Stimulated activated CD4-positive, alpha-beta T cell treated with anti-CD3 and anti-CD28 coated beads, TNF-alpha, amount 100 ng/mL, for 48 hours (primary cell): ENCODE measurements around the gene NEURL1.
"Not testable (repeated sequence)": the region's sequence is repeated elsewhere in the genome, so short reads cannot be mapped to it uniquely, and the experiment has no call there.

Source experiments
- DNase-seq, 3 donors: peaks; one replicate each; pipeline ENCODE4 v3.0.0-alpha.2; 2020; ENCODE audit warnings: low read depth in 3 of 3

NEURL1 gene

GRCh38 chr10:103607051-103607450, 113.5 kb downstream of the NEURL1 start:
- not testable (repeated sequence) for DNase-seq

DNA sequence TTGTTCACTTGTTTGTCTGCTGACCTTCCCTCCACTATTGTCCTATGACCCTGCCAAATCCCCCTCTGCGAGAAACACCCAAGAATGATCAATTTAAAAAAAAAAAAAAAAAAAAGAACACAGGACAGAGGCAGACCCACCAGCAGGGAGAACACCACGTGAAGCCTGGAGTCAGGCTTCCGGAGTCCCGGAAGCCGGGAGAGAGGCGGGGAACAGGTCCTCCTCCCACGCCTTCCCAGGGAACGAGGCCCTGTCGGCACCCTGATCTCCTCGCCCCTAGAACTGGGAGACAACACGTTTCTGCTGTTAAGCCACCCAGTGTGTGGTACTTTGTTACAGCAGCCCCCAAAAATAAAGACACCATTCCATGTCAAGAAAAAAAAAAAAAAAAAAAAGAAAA, 114.6 kb downstream of the NEURL1 start:
- not testable (repeated sequence) for DNase-seq

DNA sequence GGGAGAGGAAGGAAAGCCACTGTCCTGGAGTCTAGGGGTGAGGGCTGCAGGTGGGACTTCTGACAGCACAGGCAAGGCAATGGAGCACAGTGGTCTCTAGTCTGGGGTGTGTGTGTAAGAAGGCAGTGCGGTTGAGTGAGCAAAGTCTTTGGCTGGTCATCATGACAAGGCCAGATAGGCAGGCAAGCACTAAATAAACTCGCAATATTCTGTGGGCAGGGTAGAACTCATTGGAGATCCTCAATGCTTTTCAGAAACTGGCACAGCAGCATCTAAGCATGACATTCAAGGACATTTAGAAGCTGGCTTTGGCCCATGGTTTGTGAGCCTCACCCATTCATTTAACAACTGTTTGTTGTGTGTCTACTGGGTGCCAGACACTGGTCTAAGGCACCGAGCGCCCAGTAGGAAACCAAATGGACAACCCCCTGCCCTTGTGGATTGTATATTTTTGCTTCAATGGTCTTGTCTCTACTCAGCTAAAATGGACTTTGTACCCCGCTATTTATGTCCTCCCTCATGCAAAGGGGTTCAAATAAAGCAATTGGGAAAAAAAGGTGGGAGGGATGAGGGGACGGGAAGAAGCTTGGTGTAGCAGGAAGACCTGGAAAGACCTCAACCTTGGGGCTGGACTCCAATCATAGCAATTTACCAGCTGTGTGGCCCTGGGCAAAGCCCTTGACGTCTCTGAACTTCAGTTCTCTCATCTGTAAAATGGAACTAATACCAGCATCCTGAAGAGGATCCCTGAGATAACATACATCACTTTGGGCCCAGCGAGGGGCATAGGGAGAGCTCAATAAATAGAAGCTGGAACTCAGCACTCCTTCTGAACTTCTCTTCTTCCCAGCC, 116.0 kb downstream of the NEURL1 start:
- no peak for DNase-seq

DNA sequence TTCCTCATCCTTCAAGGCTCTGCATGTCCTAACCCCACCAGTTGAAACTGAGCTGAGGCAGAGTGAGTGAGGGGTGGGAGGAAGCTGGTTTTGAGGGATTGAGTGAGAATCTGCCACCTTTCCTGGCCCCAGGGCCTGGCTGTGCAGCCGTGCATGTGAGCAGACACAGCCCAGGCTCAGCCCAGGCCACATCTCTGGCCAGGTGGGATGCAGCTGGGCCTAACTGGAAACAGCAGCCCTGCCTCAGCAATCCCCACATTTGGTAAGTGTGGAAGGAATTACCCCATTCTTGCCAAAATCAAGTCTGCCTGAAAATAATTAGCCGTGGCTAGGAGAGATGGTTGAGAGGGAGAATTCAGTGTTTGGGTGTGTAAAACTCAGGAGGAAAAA, 116.6 kb downstream of the NEURL1 start:
- no peak for DNase-seq

DNA sequence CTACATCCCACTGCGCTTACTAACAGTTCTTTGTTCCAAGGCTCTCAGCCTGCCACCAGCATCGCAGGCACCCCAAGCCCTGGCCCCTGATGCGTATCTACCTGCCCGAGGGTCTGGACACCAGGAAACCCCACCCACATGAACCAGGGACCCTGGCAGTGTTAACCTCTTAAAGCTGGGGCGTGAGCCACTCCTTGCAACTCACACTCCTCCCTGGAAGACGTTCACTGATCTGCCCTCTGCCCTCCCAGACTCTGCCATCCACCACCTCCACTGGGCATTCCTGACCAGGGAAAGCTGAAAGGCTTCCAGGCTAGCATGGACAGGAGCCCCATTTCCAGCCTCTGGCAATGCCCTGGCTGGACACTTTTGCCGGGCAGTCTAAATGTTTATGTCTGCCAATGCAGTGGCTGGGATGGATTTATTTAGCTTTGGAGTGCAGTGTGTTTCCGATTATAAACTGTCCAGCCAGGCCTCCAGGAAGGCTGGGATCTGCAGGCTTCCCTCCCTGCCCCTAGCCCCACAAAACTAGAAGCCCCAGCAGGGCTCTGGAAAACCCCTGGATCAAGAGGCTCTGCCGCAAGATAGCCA, 117.5 kb downstream of the NEURL1 start:
- DNase-seq = no peak

DNA sequence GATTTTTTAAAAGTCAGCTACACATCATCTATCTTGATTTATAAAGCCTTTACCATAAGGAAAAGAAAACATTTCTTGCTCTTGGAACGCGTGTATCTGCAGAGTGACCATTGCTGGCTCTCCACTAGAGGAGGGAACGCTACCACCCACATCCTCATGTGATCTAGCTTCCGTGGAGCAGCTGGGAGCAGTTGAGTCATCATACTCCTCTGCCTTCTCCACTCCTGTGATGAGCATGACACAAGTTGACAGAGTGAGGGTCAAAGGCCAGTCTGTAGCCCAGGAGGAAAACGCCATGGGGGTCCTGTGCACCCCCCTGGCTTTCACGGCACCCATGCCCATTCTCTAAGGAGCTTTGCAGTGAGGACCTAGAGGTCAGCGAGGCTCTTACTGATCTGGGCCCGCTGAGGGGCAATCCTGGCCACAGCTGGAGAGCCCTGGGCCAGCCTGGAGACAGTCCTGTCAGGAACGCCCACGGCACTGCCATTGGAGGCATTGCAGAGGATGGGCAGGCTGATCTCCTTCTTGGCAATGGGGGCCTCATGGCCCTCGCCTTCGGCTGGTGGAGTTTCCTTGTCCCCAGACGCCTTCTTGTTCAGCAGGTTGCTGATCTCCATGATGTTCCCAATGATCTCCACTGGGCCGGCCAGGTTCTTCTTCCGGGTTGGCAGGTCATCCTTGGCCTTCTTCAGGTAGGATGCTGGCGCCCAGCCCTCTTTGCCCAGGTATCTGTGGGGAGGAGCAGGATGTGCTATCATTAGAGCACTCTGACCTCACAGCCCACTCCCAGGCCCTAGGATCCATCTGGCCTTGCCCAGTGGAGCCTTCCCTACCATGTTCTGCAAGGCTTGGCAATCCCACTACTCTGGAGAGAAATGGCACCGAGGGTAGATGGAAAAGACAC, 119.2 kb downstream of the NEURL1 start:
- no peak for DNase-seq

DNA sequence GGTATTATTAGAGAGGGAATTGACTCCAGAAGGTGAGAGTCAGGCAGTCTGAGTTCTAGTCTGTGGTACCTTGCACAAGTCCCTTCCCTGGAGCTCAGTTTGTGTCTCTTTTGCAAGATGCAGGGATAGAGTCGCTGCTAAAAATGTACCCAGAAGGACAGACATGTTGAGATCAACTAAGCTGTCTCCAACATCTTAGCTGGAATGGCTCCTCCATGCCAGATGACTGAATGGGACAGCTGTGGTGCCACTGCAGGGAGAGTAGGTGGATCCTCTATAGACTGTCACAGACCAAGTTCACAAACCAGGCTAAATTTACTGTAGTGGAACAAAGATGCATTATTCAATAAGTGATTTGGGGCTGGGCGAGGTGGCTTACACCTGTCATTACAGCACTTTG, 120.1 kb downstream of the NEURL1 start:
- DNase-seq = no peak

- no peak for DNase-seq
Measured at GRCh38 chr10:103614306-103615158, 121.0 kb downstream of the NEURL1 start.

DNA sequence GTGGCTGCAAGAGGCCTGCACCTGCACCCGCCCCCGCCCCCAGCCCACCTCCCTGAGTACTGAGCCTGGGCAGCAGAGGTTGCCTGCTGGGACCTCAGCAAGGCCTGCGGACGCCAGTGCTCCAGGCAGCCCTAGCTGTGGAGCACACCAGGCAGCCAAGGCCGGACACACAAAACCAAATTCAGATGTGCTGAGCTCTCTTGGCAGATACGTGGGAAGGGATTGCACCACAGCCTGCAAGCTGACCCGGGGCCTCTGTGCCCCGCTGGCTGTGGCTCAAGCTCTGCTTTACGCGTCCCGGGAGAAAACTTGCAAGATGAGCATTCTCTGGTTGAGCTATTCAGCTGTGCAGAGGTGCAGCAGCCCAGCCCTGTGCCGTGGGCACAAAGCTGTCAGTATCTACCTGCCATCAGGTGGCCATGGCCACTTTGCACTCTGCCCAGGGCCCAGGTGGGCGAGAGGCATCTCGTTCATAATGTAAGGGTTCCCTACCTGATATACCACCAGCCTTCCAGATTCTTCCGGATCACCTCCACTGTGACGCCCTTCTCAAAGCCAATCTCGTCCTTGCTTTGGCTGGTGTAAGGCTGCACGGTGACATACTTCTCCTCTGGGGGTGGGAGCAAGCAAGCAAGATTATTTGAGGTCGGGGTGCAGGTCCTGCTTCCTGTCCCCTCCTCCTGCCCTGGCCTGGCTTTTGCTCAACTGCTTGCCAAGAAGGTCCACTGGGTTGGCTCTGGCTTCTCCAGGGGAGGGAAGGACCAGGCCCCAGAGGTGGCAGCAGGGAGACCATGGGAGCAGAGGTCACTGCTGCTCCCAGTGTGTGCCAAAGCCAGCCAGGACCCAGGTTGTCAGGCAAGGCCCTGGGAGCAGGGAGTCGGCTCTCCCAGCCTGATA, 123.4 kb downstream of the NEURL1 start:
- no peak for DNase-seq

- DNase-seq = no peak
Measured at GRCh38 chr10:103617602-103618385, 124.3 kb downstream of the NEURL1 start.

DNA sequence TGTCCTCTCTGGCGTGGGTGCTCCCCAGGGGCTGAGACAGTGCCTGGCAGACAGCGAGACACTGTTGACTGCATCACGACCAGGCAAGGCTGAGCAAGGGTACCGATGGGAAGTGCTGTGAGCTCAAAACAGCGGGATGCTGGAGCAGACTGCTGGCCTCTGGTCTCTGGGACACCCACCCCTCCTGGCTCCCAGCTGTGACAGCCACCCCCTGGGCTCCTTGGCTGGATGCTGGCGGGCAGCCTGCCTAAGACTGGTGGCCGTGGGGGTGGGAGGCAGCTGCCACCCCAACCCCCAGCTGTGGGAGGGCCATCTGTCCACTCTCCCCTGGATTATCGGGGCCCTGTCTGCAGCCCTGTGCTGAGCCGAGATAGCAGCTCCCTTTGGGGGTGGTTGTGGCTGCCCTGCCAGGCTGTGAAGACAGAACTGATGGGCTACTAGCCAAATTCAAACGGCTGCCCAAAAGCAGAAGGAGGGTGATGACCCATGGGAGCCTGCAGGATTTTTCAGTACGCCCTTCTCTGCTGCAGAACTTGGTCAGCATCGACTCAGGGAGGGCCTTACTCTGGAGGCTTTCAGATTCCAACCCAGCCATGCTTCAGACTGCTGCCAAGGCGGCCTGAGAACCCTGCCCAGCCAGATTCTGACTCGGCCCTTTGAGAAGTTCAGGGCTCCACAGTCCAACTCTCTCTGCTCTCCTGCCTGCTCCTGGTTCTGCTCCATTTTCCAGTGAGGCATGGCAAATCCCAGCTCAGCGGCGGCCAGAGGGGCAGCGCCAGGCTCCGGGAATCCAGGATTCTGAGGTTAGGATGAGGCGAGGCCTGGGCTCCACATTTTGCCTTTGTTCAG, 125.3 kb downstream of the NEURL1 start:
- DNase-seq = no peak

GRCh38 chr10:103619424-103620351, 126.2 kb downstream of the NEURL1 start:
- DNase-seq = no peak

GRCh38 chr10:103620352-103620740, 126.8 kb downstream of the NEURL1 start:
- no peak for DNase-seq

GRCh38 chr10:103620891-103621782, 127.6 kb downstream of the NEURL1 start:
- no peak for DNase-seq

DNA sequence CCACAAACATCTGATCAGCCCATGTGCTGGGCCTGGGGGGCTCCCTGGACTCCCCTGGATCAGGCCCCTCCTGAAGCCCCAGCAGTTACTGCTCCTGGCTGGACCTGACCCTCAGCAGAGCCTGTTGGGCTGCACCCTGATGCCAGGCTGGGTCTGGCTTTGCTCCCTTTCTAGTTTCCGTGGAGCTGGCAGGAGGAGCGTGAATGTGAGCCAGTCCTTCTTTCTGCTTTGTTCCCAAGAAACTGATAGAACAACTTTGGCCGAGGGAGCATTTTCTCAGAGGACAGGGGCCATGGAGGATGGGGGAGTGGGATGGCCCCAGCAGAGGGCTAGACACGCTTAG, 128.2 kb downstream of the NEURL1 start:
- no peak for DNase-seq

- DNase-seq = no peak
Measured at GRCh38 chr10:103622286-103622685, 128.8 kb downstream of the NEURL1 start.
